Activated CD4-positive, CD25-positive, alpha-beta regulatory T cell treated with anti-CD3 and anti-CD28 coated beads, Interleukin-2, amount 50 U/mL, for 72 hours (primary cell): ENCODE data around the gene CACNA1C.

Experiments
- DNase-seq: peaks from one replicate; pipeline ENCODE4 v3.0.0; 2021

The CACNA1C gene

GRCh38 chr12:2403221-2403976 lies 350.6 kb downstream of the CACNA1C start:
- no peak for DNase-seq

GRCh38 chr12:2405039-2405438 lies 352.3 kb downstream of the CACNA1C start:
- no peak for DNase-seq

DNA sequence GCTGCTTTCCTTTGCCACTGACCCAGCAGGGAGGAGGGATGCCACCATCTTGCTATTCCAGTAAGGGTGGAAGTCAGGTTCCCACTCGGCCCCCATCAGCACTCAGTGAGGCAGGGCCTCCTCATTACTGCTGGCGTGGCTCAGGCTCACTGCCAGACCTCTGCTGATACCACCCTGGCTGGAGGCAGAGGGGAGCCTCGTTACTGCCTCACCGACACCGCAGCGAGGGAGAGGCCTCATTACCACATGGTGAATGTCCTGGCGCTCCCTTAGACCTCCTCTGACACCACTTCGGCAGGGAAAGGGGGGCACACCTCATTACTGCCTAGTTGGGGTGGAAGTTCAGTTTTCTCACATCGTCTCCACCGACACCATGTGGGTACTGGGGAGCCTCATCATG lies 354.1 kb downstream of the CACNA1C start:
- no peak for DNase-seq

GRCh38 chr12:2408262-2408661 lies 355.5 kb downstream of the CACNA1C start:
- DNase-seq, result no peak

DNA sequence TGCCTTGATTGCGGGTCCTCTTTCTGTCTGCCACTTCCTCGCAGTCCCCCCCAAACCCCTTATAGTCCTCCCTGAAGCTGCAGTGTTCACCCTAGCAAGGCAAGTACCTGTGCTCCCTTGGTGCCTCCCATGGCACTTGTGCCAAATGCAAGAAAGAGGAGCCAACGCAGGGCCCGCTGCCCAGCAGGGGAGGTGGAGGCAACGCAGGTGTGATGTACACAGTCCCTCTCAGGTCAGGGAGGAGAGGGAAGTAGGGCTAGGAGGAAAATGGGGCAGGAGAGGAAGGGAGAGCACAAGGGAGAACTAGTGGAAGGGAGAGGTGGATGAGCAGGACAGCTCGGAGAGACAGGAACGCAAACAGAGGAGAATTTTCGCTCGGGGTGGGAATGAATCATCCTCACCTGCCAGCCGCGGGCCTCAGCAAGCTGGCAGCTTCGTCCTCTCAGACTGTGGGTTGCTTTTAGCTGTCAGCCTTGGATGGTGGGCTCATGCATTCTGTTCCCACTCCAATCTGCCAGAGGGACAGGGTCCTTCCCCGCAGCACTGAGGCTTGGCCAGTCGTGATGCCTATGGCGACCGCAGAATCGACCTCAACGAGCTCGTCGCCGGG lies 357.0 kb downstream of the CACNA1C start:
- DNase-seq, result no peak

DNA sequence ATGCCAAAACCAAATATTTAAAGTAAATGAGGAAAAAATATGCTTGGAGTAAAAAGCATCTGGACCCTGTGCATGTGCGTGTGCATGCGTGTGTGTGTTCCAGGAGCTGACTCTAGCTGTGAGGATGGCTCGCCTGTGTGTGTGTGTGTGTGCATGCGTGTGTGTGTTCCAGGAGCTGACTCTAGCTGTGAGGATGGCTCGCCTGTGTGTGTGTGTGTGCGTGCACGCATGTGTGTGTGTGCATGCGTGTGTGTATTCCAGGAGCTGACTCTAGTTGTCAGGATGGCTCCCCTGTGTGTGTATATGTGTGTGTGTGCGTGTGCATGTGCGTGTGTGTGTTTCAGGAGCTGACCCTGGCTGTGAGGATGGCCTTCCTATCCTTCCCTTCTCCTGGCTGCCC lies 357.7 kb downstream of the CACNA1C start:
- no peak for DNase-seq

DNA sequence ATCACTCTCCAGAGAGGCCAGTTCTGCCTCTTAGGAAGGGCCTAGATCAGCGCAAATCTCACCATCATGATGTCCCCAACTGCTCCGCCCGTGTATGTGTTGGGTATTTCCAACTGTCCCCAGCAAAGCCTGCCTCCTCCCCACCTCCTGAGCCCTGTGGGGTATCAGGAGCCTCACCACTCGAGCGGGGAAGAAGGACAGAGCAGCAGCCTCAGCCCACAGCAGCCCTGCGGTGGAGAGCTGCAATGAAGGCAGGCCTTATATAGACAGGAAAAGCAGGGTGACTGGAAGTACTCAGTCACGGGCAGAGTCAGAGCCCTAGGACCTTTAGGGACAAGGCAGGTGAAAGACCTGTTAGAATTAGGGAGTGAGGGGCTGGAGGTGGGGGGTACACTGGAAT lies 358.2 kb downstream of the CACNA1C start:
- DNase-seq, result no peak

DNA sequence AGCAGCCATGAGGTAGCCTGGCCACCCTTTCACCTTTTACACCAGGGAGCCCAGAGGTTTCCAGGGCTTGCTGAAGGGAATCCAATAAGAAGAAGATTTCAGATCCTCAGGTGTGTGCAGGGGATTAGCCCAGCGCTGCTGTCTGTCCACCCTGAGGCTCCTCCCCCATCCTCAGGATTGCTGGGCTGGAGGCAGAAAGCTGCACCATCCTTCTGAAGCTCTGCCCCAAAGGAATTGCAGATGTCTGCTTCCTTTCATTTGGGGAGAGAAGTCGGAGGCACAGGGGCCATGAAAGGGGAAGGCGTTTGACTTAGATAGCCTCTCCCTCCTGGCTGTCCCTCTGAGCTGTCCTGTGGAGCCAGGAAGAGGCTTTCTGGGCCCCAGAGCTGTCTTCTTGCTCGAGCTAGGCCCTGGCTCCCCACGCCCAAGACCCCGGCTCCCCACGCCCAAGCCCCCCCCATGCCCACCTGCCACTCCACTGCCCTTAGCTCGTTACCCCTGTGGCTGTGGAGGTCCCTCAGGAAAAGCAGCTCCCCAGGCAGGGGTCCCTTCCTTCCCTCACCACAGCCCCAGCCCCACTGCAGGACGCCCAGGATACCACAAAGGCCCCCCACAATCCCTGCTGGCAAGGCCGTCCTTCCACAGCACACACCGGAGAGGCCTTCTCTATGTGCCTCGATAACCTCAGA lies 359.0 kb downstream of the CACNA1C start:
- DNase-seq, result no peak

DNA sequence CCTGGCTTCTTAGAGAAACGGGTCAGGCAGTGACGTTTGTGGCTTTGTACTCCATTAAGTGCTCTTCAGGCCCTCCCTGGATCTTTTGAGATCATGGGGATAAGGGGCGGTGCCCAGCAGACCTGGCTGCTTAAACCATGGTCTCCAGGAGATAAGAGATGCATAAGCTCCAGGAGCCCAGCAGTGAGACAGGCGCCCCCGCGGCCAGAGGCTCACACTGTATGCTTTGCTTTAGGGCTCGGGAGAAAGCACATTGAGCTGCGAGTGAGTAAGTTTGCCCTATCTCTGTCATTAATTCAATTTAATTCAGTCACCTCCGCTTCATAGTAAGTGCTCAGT lies 359.5 kb downstream of the CACNA1C start:
- no peak for DNase-seq

GRCh38 chr12:2413301-2413700 lies 360.5 kb downstream of the CACNA1C start:
- no peak for DNase-seq

- no peak for DNase-seq
Observed at GRCh38 chr12:2413999-2414792, 361.4 kb downstream of the CACNA1C start.

DNA sequence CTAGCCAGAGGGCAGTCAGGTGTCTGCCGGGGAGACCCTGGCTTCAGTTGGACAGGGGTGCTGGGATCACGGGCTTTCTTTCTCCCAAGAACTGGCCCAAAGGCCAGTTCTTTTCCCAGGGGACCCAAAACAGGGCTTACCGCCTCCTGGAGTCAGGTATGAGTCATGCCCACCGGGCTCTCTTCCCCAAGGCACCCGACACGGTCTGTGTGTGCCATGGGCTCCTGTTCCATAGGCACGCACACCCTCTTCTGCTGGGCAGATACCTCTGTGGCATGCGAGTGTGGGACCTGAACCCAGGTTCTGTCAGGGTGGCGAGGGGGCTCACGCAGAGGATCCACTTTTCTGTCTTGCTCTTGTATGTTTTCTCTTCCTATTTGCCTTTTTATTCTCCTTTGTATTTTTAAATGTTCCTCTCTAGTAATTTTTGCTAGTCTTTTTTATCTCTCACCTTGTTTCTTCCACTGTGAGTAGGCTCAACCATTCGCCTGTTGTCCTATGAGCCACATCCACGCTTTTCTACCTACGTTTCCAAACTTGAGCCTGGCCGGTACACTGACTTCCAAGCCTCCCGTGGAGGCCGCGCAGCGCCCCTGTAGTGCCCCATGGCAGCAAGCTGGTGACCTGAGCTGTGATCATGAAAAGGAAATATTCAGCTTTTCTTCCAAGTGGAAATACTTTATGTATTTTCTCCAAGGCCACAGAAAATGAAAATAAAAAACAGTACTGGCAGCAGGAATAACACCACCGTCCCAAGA lies 362.2 kb downstream of the CACNA1C start:
- no peak for DNase-seq

DNA sequence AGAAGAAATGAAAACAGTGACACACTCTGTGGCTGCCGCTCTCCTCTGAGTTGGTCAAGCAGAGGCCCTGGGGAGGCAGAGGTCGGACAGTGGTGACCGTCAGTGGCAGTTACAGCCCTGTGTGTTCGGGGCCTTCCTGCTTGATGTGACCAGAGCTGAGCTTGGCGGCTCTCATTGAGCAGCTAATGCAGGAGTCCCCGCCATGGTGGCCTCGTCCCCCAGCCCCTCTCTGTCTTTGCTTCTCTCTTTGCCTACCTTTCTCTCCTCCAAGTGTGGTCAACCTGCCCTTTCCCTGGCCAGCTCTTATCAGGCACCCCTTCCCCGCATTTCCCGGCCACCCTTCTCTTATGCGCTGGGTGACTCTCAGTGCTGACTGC lies 362.8 kb downstream of the CACNA1C start:
- no peak for DNase-seq

DNA sequence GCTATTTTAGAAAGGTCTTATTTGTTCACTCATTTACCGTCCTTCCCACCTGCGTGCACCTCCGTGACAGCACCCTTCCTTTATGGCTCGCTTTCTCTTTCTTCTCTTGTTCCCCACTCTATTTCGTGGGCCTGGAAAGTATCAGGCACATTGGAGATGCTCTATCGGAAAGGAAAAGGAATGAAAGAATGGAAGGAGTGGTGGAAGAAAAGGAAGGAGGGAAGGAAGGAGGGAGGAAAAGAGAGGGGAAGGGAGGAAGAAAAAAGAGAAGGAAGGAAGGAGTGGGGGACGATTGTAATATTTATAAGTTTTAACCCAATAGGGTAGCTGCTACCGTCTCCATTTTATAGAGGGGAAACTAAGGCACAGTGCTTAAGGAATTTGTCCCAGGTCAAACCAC lies 363.4 kb downstream of the CACNA1C start:
- no peak for DNase-seq

DNA sequence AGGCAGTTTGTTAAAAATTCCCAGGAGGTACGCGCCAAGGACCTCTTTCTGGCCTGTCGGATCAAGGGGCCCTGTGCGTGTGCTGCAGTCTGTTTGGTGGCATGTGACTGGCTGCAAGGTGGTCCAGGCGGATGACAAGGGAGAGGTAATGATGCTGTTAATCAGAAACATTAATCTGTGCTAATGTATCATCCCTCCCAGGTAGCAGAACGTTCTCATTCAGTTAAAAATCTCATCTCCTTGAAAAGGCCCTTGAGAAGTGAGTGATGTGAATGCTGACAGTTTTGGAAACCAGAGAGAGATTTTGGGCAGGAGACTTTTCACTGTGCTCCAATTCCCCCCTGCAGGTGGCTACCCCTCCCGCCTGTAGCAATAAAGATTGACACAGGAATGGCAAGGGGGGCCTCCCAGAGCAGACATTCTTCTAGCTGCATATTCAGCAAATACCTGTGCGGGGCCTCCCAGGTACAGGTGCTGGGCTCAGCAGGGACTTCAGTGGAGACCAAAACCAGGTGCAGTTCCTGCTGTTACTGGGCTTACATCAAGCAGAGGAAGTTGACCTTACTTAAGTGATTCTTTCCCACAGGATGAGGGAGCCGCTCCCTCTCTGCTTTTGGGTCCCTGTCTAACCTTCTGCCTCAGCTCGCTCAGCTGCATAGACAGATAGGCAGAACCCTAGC lies 364.8 kb downstream of the CACNA1C start:
- DNase-seq, result no peak

DNA sequence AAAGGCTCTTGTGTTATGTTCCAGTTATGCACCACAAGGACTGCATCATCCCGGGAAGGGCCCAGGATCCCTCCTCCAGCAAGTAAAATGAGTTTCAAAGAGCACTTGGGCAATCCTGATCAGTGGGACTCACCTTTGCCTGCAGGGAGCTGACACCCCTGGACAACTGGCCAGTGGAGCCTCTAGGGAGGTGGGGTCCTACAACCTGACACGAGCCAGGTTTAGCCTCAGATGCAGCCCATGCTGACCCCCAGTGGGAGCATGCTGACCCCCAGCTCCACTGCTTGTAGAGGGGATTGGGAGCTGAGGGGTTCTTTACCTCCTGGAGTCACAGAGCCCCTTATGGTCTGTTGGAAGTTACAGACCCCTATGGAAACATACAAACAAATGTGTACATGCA lies 365.8 kb downstream of the CACNA1C start:
- no peak for DNase-seq

DNA sequence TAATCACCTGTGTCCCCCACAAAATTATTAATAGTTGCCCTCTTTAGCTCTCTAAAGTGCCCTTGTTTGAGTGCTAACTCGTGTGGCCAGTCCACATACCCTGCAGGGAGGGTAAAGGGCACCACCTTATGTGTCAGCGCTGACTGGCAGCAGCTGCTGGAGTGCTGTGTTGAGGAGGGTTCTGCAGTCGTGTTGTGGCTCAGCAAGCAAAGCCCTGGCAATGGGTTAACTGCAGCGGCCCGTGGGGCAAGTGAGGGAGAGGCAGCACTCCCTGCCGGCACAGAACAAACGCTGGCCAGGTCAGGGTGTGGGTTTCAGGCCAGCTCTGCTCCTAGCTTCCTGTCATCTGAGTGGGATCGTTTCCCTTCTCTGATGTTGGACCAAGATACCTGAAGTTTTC lies 369.8 kb downstream of the CACNA1C start:
- DNase-seq, result no peak

DNA sequence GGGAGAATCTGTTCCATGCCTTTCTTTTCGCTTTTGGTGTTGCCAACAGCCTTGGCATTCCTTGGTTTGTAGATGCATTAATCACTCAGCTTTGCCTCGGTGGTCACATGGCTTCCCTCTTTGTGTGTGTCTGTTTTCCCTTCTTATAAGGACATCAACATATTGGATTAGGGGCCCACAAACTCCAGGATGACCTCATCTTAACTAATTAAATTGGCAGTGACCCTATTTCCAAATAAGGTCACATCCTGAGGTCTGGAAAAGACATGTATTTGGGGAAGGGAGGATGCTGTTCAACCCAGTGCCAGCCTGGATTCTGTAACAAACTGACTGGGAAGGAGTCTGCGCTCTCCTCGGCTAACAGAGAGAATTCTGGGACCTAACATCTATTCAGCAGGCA lies 376.2 kb downstream of the CACNA1C start:
- DNase-seq, result no peak

DNA sequence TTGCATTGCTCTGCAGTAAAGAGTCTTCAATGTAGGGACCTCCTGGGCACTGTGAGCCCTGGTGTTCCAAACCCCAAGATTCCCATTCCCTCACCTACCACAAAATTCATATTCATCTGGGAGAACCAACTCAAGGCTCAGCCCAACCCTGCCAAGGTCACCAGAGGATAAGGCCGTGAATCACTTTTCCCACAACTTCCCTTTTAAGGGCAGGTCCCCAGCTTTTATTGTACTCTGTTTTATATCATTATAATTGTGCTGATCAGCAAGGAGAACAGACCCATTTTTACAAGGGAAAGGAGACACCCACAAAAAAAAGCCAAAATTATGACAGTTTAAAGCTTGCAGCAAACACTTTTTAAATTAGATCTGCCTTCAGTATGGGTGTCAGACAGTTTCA lies 379.0 kb downstream of the CACNA1C start:
- no peak for DNase-seq

- DNase-seq, result no peak
Observed at GRCh38 chr12:2432856-2433255, 380.1 kb downstream of the CACNA1C start.

GRCh38 chr12:2435511-2435910 lies 382.7 kb downstream of the CACNA1C start:
- no peak for DNase-seq
